GM10266 (cell line): ENCODE results near the gene PTPRN2.

Experiments used
- DNase-seq: peaks from one replicate; pipeline ENCODE4 v3.0.0; 2012; ENCODE audit errors: extremely low spot score
- TF ChIP-seq, protein P1 (sequence below): IDR thresholded peaks from 2 replicates; pipeline ENCODE4 v1.5.1; 2012; ENCODE audit warnings: mild to moderate bottlenecking, low read depth; ENCODE audit not compliant: control insufficient read depth, insufficient read depth; ENCODE audit errors: missing control alignments

The PTPRN2 gene

DNA sequence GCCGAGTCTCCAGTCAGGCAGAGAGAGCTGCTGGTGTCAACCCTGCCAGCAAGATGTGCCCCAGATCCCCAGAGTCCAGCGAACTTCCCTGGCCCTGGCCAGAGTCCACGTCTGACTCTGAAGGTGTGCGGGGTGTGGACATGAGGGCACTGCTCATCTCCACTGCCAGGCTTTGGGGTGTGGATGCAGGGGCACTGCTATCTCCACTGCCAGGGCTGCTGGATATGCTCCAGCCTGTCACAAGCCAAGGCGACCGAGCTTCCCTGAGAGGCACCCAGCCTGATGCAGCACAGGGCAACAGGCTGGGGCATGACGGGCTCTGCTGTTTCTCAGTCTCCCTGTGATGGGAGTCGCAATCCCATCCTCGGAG, 596.8 kb downstream of the PTPRN2 start:
- TF ChIP-seq, protein P1, sequence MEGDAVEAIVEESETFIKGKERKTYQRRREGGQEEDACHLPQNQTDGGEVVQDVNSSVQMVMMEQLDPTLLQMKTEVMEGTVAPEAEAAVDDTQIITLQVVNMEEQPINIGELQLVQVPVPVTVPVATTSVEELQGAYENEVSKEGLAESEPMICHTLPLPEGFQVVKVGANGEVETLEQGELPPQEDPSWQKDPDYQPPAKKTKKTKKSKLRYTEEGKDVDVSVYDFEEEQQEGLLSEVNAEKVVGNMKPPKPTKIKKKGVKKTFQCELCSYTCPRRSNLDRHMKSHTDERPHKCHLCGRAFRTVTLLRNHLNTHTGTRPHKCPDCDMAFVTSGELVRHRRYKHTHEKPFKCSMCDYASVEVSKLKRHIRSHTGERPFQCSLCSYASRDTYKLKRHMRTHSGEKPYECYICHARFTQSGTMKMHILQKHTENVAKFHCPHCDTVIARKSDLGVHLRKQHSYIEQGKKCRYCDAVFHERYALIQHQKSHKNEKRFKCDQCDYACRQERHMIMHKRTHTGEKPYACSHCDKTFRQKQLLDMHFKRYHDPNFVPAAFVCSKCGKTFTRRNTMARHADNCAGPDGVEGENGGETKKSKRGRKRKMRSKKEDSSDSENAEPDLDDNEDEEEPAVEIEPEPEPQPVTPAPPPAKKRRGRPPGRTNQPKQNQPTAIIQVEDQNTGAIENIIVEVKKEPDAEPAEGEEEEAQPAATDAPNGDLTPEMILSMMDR, result no peak
- DNase-seq, result no peak

DNA sequence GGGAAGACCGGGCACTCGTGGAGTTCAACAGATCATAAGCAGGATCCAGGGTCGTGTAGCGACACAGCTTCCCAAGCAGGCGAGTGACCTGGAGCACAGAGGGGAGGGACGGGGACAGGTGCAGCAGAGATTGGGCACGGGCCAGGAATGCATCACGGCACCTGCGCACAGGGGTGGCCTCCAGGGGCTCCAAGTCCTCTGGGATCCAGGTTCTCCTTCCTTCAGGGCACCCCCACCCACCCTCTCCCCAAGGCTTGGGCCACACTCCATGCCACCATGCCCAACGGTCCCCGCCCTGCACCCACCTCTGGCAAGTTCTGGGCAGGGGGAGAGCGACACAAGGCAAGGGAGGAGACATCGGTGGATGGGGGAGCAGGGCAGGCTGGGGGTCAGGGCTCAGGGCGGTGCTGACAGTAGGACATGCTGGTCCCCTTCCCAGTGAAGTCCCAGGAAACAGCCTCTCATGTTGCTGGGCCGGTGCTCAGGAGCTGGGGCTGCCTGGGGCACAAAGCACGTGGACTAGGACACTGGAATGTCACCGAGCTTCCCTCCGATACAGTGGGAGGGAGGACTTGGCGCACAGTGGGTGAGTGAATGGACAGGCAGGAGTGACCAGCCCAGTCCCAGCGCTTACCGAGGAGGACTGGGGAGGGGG, 597.3 kb downstream of the PTPRN2 start:
- no peak for DNase-seq
- TF ChIP-seq, protein P1, result no peak

DNA sequence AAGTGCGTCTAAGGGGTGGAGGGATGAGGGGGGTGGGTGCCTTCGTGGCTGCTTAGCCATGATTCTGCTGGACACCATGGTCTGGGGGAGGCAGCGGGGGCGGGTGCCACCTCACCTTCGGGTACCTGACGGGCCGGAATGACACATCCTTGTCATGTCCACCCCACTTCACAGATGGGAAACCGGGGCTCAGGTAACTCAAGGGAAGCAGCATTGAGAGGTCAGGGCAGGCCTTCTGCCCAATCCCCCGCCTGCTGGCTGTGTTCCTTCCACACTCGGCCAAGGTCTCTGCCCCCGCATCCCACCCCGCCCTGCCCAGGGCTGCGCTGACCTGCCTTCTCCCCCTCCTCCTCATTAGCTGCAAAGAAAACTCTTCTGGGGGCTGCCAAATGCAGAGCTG, 598.0 kb downstream of the PTPRN2 start:
- TF ChIP-seq, protein P1, result no peak
- DNase-seq, result no peak

DNA sequence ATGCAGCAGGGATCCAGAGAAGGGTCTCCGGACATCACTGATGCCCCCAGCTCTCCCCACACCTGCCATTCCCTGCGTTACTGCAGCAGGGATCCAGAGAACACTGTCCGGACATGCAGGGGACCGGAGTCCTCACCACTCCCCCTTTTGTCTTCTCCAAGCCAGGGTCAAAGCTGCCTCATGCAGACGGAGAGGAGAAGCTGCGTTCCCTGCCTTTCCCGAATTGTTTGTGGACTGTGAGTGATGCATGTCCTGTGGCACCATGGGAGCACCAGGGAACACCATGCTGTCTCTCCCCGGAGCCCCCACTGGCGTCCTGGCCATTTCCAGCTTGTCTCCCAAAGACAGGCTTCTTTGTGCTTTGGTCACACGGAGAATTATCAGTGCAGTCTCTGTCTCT, 599.7 kb downstream of the PTPRN2 start:
- TF ChIP-seq, protein P1, result no peak
- DNase-seq, result no peak

DNA sequence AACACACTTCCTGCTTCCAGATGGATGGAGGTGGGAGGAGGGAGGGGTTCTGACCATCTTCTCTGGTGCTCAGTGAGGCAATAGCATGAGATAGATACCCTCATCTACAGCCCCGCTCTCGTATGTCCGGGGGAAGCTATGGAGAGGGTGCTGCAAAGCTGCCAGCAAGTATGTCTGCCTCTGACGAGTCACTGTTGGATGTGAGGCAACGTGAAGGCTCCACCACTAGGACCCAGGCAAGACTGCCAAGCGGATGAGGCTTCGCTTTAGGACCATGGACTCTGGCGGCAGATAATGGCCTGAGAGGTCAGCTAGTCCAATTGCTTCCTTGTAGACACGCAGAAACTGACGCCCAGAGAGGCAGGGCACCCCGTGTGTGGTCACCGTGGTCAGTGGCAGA, 601.6 kb downstream of the PTPRN2 start:
- no peak for DNase-seq
- TF ChIP-seq, protein P1, result no peak

DNA sequence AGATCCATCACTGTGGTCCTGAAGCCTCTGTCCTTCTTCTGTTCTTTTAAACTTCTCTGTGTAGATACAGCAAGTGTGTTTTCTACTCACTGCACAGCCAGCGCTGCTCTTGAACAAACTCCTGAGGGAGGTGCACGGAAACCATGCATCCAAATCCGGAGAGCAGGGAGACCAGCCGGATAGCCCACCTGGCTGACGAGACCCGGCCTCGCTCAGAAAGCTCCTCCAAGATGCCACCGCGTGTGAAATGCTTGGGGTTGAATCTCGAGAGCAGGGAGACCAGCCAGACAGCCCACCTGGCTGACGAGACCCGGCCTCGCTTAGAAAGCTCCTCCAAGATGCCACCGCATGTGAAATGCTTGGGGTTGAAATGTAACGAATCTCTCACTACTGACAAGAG, 602.0 kb downstream of the PTPRN2 start:
- DNase-seq, result no peak
- TF ChIP-seq, protein P1, result no peak

DNA sequence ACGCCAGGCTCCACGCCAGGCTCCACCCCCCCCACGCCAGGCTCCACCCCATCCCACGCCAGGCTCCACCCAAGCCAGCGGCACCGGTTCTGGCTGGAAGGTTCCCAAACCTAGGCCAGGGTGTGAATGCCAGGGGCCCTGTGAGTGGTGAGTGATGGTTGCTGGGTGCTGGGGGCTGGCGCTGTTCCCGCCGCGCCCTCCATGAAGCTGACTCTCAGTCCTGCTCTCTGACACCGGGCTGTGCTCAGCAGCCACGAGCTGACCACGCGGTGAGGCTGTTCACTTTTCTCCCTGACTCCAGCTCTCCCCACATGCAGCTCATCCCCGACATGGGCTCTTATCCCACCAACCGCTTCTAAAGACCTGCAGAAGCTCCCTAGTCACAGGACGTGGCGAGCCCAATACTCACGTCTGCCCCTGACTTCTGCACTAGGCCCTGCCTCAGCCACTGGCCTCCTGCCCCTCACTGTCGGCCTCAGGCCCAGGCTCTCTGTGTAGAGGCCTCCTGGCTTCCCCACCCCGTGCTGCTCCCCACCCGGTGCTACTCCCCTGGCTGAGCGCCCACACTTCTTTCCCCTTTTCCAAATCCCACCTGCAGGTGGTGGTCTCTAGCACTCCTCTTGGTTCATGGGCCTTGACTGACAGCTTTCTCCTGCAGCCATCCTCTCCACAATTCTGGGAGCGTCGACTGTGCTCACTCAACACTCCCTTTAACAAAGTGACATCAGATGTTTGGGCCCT, 603.0 kb downstream of the PTPRN2 start:
- no peak for DNase-seq

More for the DNA sequence above, 603.0 kb downstream of the PTPRN2 start:
- TF ChIP-seq, protein P1, result no peak
